PFSK-1 (cell line): ENCODE results near the gene VTI1A.

ENCODE experiments used
- FOXP2 ChIP-seq: optimal IDR thresholded peaks from 2 replicates; pipeline ENCODE3; 2011; ENCODE audit warnings: borderline replicate concordance, control low read depth, inconsistent platforms; ENCODE audit not compliant: insufficient read depth; ENCODE audit errors: extremely low read length, extremely low read depth
- POLR2AphosphoS5 ChIP-seq: IDR thresholded peaks from 2 replicates; pipeline ENCODE4 v1.6.1; 2012; ENCODE audit warnings: low read depth, mild to moderate bottlenecking, control low read depth, low read length, moderate library complexity
- SIN3A ChIP-seq: IDR thresholded peaks from 2 replicates; pipeline ENCODE4 v1.6.1; 2012; ENCODE audit warnings: mild to moderate bottlenecking, low read length, moderate library complexity, borderline replicate concordance; ENCODE audit not compliant: insufficient read depth
- TAF1 ChIP-seq: IDR thresholded peaks from 2 replicates; pipeline ENCODE4 v1.6.1; 2012; ENCODE audit warnings: low read length, control low read depth, borderline replicate concordance; ENCODE audit not compliant: insufficient read depth
- TF ChIP-seq, protein P1 (sequence below), 2 experiments: IDR thresholded peaks; 2 replicates each; pipeline versions ENCODE4 v1.6.1 to v1.8.0; 2011 to 2012; ENCODE audit warnings: low read depth in 2 of 2, low read length in 2 of 2, control low read depth in 1 of 2, inconsistent platforms in 1 of 2, mild to moderate bottlenecking in 1 of 2, moderate library complexity in 1 of 2; ENCODE audit not compliant: insufficient read depth in 1 of 2

VTI1A gene

DNA sequence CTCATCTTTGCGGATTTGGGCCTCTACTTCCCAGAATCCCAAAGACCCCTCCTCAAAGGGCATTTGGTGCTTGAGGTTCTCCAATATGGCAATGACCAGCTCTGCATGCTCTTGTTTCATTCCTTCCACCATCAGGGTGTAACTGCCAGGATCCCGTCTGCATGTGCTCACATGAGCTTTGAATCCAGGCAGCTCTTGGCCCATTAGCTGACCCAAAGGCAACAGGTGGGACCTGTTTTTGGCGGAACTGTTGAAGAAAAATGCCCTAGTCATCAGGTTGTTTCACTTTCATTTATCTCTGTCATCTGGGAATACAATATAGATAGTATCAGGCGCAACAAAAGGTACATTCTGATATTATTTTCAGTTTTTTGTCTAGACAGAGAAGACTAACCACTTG is 343.9 kb downstream of the VTI1A start:
- TF ChIP-seq, protein P1, sequence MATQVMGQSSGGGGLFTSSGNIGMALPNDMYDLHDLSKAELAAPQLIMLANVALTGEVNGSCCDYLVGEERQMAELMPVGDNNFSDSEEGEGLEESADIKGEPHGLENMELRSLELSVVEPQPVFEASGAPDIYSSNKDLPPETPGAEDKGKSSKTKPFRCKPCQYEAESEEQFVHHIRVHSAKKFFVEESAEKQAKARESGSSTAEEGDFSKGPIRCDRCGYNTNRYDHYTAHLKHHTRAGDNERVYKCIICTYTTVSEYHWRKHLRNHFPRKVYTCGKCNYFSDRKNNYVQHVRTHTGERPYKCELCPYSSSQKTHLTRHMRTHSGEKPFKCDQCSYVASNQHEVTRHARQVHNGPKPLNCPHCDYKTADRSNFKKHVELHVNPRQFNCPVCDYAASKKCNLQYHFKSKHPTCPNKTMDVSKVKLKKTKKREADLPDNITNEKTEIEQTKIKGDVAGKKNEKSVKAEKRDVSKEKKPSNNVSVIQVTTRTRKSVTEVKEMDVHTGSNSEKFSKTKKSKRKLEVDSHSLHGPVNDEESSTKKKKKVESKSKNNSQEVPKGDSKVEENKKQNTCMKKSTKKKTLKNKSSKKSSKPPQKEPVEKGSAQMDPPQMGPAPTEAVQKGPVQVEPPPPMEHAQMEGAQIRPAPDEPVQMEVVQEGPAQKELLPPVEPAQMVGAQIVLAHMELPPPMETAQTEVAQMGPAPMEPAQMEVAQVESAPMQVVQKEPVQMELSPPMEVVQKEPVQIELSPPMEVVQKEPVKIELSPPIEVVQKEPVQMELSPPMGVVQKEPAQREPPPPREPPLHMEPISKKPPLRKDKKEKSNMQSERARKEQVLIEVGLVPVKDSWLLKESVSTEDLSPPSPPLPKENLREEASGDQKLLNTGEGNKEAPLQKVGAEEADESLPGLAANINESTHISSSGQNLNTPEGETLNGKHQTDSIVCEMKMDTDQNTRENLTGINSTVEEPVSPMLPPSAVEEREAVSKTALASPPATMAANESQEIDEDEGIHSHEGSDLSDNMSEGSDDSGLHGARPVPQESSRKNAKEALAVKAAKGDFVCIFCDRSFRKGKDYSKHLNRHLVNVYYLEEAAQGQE (IDR thresholded peaks at IDR 0.05; ENCODE audit: insufficient read depth in 1 of 2, low read depth in 2 of 2, low read length in 2 of 2), result no peak
- TF ChIP-seq SIN3A, result no peak
- no peak for TF ChIP-seq POLR2AphosphoS5
- no peak for TF ChIP-seq TAF1
- no peak for TF ChIP-seq FOXP2

DNA sequence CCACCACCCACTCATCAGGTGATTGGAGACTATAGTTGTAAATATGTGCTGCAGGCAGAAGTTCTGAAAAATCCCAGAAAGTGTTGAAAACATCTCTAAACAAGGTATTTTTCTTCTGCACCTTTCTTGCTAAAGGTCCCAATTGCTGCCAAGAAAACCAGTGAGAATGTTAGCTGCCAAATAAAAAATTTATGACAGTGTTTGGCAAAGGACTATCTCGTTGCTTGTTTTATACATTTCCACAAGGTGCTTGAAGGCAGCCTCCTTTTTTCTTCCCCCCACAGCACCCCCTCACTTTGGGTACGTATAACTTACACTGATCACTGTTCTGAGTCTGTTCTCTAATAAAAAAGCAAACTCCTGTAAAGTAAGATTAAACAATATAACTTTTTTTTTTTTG is 344.4 kb downstream of the VTI1A start:
- TF ChIP-seq SIN3A (no peak), POLR2AphosphoS5 (no peak), FOXP2 (no peak), TAF1 (no peak)
- TF ChIP-seq, protein P1 (IDR thresholded peaks at IDR 0.05; ENCODE audit: insufficient read depth in 1 of 2, low read depth in 2 of 2, low read length in 2 of 2), result no peak

DNA sequence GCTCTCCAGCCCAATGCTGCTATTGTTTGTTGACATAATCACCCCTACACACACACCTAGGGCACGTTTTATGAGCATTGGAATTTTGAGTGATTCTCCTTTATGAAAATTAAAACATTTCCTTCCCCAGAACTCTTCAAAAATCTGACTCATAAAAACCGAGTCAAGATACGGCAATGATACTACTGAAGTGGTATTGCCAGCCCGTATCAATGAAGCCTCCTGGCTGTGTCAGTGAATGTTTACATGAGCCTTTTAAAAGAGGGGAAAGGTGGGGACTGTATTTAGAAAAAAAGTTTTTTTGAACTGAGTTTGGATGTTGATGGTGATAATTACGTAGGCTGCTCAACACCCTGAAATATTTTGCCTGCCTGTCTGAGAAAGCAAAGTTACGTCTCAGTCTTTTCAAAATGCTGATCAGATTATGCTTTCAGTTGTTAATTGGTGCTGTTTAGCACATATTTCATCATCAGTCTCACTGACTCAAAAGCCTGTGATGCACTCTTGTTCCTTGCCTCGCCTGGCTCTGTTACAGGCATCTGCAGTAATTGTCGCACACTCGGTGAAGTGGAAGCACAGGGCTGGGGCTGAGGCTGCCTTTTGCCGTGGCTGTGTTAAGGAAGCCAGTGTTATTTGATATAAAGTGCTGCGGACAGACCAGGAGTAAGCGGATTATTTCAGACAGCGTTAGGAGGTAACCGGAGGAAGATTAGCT is 345.6 kb downstream of the VTI1A start:
- TF ChIP-seq FOXP2 (no peak), SIN3A (no peak), POLR2AphosphoS5 (no peak; the same call in 1 of the 2 replicates), TAF1 (no peak)
- TF ChIP-seq, protein P1 (IDR thresholded peaks at IDR 0.05; ENCODE audit: insufficient read depth in 1 of 2, low read depth in 2 of 2, low read length in 2 of 2), result no peak

DNA sequence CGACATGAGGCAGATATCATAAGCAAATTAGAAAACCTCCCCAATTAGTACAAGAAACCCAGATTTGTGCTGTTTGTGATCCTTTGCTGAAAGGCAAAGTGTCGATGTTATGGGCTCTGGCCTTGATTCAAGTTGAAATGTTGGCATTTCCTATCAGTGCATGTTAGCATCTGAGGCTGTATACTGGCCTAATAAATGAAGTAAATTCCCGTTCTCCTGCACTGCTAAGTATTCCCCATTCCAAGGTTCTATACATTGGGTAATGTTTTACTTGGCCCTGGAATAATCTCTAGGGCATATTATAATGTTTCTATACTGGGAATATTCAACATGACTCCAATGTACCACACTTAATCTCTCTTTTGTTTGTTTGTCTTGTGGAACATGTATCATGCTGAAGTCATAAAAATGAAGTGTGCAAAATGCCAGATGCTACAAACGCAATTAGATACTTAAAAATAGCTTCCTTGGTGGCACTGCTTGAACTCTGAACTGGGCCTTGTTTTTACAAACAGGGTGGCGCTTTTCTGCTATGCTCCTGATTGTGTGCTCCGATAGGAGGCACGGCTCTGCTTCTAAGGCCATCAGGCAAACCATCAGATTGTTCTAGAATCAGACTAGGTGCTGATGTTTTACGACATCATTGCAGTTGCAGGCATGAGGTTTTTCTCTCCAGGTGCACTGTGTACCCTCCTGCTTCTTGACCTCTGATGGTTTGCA is 346.3 kb downstream of the VTI1A start:
- TF ChIP-seq, protein P1 (IDR thresholded peaks at IDR 0.05; ENCODE audit: insufficient read depth in 1 of 2, low read depth in 2 of 2, low read length in 2 of 2), result no peak
- TF ChIP-seq TAF1, result no peak
- TF ChIP-seq SIN3A, result no peak
- no peak for TF ChIP-seq FOXP2
- no peak for TF ChIP-seq POLR2AphosphoS5
